HepG2 (cell line): Measurements from ENCODE around the gene FIGNL1.

Source experiments
- DNMT1 ChIP-seq: sonication (generic); formaldehyde crosslinking; IDR thresholded peaks from 2 replicates; pipeline ENCODE4 v1.5.1; 2020; ENCODE audit warnings: mild to moderate bottlenecking, missing genetic modification reagents
- KDM1A ChIP-seq: IDR thresholded peaks from 2 replicates; pipeline ENCODE4 v1.6.1; 2016; ENCODE audit warnings: missing compliant biosample characterization
- POLR2AphosphoS5 ChIP-seq: IDR thresholded peaks from 2 replicates; pipeline ENCODE4 v1.6.1; 2012; ENCODE audit warnings: low read depth, low read length
- SRSF1 ChIP-seq: fragments of 200-400 bp; formaldehyde crosslinking; optimal IDR thresholded peaks from 2 replicates; pipeline ENCODE3; 2017; ENCODE audit warnings: mild to moderate bottlenecking, low read depth, low read length, moderate library complexity
- ZNF644 ChIP-seq: IDR thresholded peaks from 2 replicates; pipeline ENCODE4 v1.6.1; 2016; ENCODE audit warnings: low read depth
- TF ChIP-seq, protein P1 (sequence below): sonication (generic); formaldehyde crosslinking; IDR thresholded peaks from 2 replicates; pipeline ENCODE4 v1.5.1; 2020; ENCODE audit warnings: mild to moderate bottlenecking, moderate library complexity, missing genetic modification reagents
- TF ChIP-seq, protein P2 (sequence below): sonication (generic); formaldehyde crosslinking; IDR thresholded peaks from 2 replicates; pipeline ENCODE4 v1.4.0; 2020; ENCODE audit warnings: missing genetic modification reagents, borderline replicate concordance
- TF ChIP-seq, protein P3 (sequence below): sonication (generic); formaldehyde crosslinking; IDR thresholded peaks from 2 replicates; pipeline ENCODE4 v1.5.0; 2020; ENCODE audit warnings: mild to moderate bottlenecking, missing genetic modification reagents
- TF ChIP-seq, protein P4 (sequence below): sonication (generic); formaldehyde crosslinking; IDR thresholded peaks from 2 replicates; pipeline ENCODE4 v1.5.0; 2020; ENCODE audit warnings: mild to moderate bottlenecking, missing genetic modification reagents, moderate library complexity
- TF ChIP-seq, protein P5 (sequence below): sonication (generic); formaldehyde crosslinking; IDR thresholded peaks from 2 replicates; pipeline ENCODE4 v1.5.0; 2020; ENCODE audit warnings: missing genetic modification reagents

DNA sequence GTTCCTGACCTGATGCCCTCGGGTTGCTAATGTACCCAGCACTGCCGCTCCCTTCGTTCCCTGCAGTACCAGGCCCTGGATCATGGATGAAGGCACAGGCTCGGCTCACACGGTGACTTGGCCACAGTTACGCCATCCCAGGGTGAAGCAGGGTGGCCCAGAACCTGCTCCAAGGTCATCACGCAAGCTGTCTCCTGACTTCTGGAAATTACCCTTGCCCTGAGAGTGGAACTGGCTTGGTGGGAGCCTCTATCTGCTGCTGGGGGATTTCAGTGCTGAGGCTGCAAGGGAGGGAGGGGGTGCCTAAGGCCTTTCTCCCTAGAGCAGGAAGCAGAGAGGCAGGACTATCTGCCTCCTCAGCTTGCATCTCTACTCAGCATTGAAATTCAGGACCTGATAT is 36.6 kb downstream of the FIGNL1 start:
- TF ChIP-seq, protein P1, sequence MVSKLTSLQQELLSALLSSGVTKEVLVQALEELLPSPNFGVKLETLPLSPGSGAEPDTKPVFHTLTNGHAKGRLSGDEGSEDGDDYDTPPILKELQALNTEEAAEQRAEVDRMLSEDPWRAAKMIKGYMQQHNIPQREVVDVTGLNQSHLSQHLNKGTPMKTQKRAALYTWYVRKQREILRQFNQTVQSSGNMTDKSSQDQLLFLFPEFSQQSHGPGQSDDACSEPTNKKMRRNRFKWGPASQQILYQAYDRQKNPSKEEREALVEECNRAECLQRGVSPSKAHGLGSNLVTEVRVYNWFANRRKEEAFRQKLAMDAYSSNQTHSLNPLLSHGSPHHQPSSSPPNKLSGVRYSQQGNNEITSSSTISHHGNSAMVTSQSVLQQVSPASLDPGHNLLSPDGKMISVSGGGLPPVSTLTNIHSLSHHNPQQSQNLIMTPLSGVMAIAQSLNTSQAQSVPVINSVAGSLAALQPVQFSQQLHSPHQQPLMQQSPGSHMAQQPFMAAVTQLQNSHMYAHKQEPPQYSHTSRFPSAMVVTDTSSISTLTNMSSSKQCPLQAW, result no peak
- TF ChIP-seq KDM1A (CRISPR knock-in tag) (no peak), ZNF644 (CRISPR knock-in tag) (no peak), DNMT1 (CRISPR knock-in tag) (no peak), SRSF1 (no peak), POLR2AphosphoS5 (no peak)
- TF ChIP-seq, protein P2, sequence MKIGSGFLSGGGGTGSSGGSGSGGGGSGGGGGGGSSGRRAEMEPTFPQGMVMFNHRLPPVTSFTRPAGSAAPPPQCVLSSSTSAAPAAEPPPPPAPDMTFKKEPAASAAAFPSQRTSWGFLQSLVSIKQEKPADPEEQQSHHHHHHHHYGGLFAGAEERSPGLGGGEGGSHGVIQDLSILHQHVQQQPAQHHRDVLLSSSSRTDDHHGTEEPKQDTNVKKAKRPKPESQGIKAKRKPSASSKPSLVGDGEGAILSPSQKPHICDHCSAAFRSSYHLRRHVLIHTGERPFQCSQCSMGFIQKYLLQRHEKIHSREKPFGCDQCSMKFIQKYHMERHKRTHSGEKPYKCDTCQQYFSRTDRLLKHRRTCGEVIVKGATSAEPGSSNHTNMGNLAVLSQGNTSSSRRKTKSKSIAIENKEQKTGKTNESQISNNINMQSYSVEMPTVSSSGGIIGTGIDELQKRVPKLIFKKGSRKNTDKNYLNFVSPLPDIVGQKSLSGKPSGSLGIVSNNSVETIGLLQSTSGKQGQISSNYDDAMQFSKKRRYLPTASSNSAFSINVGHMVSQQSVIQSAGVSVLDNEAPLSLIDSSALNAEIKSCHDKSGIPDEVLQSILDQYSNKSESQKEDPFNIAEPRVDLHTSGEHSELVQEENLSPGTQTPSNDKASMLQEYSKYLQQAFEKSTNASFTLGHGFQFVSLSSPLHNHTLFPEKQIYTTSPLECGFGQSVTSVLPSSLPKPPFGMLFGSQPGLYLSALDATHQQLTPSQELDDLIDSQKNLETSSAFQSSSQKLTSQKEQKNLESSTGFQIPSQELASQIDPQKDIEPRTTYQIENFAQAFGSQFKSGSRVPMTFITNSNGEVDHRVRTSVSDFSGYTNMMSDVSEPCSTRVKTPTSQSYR, result no peak
- TF ChIP-seq, protein P3, sequence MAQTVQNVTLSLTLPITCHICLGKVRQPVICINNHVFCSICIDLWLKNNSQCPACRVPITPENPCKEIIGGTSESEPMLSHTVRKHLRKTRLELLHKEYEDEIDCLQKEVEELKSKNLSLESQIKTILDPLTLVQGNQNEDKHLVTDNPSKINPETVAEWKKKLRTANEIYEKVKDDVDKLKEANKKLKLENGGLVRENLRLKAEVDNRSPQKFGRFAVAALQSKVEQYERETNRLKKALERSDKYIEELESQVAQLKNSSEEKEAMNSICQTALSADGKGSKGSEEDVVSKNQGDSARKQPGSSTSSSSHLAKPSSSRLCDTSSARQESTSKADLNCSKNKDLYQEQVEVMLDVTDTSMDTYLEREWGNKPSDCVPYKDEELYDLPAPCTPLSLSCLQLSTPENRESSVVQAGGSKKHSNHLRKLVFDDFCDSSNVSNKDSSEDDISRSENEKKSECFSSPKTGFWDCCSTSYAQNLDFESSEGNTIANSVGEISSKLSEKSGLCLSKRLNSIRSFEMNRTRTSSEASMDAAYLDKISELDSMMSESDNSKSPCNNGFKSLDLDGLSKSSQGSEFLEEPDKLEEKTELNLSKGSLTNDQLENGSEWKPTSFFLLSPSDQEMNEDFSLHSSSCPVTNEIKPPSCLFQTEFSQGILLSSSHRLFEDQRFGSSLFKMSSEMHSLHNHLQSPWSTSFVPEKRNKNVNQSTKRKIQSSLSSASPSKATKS (CRISPR knock-in tag), result no peak
- TF ChIP-seq, protein P4, sequence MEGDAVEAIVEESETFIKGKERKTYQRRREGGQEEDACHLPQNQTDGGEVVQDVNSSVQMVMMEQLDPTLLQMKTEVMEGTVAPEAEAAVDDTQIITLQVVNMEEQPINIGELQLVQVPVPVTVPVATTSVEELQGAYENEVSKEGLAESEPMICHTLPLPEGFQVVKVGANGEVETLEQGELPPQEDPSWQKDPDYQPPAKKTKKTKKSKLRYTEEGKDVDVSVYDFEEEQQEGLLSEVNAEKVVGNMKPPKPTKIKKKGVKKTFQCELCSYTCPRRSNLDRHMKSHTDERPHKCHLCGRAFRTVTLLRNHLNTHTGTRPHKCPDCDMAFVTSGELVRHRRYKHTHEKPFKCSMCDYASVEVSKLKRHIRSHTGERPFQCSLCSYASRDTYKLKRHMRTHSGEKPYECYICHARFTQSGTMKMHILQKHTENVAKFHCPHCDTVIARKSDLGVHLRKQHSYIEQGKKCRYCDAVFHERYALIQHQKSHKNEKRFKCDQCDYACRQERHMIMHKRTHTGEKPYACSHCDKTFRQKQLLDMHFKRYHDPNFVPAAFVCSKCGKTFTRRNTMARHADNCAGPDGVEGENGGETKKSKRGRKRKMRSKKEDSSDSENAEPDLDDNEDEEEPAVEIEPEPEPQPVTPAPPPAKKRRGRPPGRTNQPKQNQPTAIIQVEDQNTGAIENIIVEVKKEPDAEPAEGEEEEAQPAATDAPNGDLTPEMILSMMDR, result no peak
- TF ChIP-seq, protein P5, sequence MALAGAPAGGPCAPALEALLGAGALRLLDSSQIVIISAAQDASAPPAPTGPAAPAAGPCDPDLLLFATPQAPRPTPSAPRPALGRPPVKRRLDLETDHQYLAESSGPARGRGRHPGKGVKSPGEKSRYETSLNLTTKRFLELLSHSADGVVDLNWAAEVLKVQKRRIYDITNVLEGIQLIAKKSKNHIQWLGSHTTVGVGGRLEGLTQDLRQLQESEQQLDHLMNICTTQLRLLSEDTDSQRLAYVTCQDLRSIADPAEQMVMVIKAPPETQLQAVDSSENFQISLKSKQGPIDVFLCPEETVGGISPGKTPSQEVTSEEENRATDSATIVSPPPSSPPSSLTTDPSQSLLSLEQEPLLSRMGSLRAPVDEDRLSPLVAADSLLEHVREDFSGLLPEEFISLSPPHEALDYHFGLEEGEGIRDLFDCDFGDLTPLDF (CRISPR knock-in tag), result no peak
